ENCODE results near the gene CHN2. TPM values are rescaled to one million over a fixed set of nuclear protein-coding genes. Genes with fewer than 3 reads are reported as not detected.

The CHN2 gene
- total RNA-seq, 1 donor from 2014 or later: not detected

- peaks cover 16% of the 10 kb centered on the region for H3K4me1 Mint-ChIP-seq (ENCODE audit: low read depth)
Observed at GRCh38 chr7:29335188-29336083, 140.9 kb downstream of the CHN2 start.

GRCh38 chr7:29337546-29338116, 143.1 kb downstream of the CHN2 start:
- H3K4me3 Mint-ChIP-seq: no peak overlapping the region
- intact Hi-C loops (cut with micrococcal nuclease): no loop called here
- H3K4me1 Mint-ChIP-seq (ENCODE audit: low read depth): peaks cover 16% of the 10 kb centered on the region
- H3K27ac Mint-ChIP-seq: peak overlapping the region; percentile 6
- no peaks in the 10 kb centered on the region for H3K9me3 Mint-ChIP-seq
- DNase-seq (ENCODE audit: low spot score): peak; percentile 8
- peaks cover 5% of the 10 kb centered on the region for H3K27me3 Mint-ChIP-seq (ENCODE audit: insufficient read depth)
- H3K36me3 Mint-ChIP-seq (ENCODE audit: low read depth): no peaks in the 10 kb centered on the region

More at GRCh38 chr7:29335188-29336083, 140.9 kb downstream of the CHN2 start:
- Mint-ChIP-seq H3K4me3 (no peak overlapping the region), H3K9me3 (peaks cover 7% of the 10 kb centered on the region), H3K36me3 (ENCODE audit: low read depth) (no peaks in the 10 kb centered on the region), H3K27me3 (ENCODE audit: insufficient read depth) (peaks cover 8% of the 10 kb centered on the region), H3K27ac (no peak overlapping the region)
- intact Hi-C loops (cut with micrococcal nuclease): no loop called here
- no peak for DNase-seq (ENCODE audit: low spot score)

- Mint-ChIP-seq H3K27me3 (ENCODE audit: insufficient read depth) (peaks cover 3% of the 10 kb centered on the region), H3K27ac (no peak overlapping the region), H3K4me1 (ENCODE audit: low read depth) (peaks cover 16% of the 10 kb centered on the region), H3K36me3 (ENCODE audit: low read depth) (no peaks in the 10 kb centered on the region), H3K9me3 (no peaks in the 10 kb centered on the region), H3K4me3 (no peak overlapping the region)
- intact Hi-C loops (cut with micrococcal nuclease): no loop called here
- DNase-seq (ENCODE audit: low spot score): no peak
Observed at GRCh38 chr7:29340696-29341095, 146.1 kb downstream of the CHN2 start.

GRCh38 chr7:29341156-29341555, 146.6 kb downstream of the CHN2 start:
- intact Hi-C loops (cut with micrococcal nuclease): no loop called here
- Mint-ChIP-seq H3K36me3 (ENCODE audit: low read depth) (no peaks in the 10 kb centered on the region), H3K27ac (no peak overlapping the region)

GRCh38 chr7:29342761-29343160, 148.2 kb downstream of the CHN2 start:
- intact Hi-C loops (cut with micrococcal nuclease): no loop called here
- Mint-ChIP-seq H3K36me3 (ENCODE audit: low read depth) (no peaks in the 10 kb centered on the region), H3K4me1 (ENCODE audit: low read depth) (peaks cover 5% of the 10 kb centered on the region), H3K4me3 (no peak overlapping the region), H3K9me3 (no peaks in the 10 kb centered on the region), H3K27me3 (ENCODE audit: insufficient read depth) (peaks cover 9% of the 10 kb centered on the region), H3K27ac (no peak overlapping the region)
- no peak for DNase-seq (ENCODE audit: low spot score)

More at GRCh38 chr7:29341156-29341555, 146.6 kb downstream of the CHN2 start:
- DNase-seq (ENCODE audit: low spot score): no peak
- Mint-ChIP-seq H3K4me1 (ENCODE audit: low read depth) (peaks cover 16% of the 10 kb centered on the region), H3K4me3 (no peak overlapping the region), H3K9me3 (no peaks in the 10 kb centered on the region), H3K27me3 (ENCODE audit: insufficient read depth) (peaks cover 3% of the 10 kb centered on the region)

GRCh38 chr7:29343399-29343798, 148.8 kb downstream of the CHN2 start:
- H3K4me1 Mint-ChIP-seq (ENCODE audit: low read depth): no peaks in the 10 kb centered on the region
- intact Hi-C loops (cut with micrococcal nuclease): no loop called here
- H3K4me3 Mint-ChIP-seq: no peak overlapping the region
- H3K27me3 Mint-ChIP-seq (ENCODE audit: insufficient read depth): peaks cover 12% of the 10 kb centered on the region
- no peak for DNase-seq (ENCODE audit: low spot score)
- no peaks in the 10 kb centered on the region for H3K36me3 Mint-ChIP-seq (ENCODE audit: low read depth)
- H3K9me3 Mint-ChIP-seq: no peaks in the 10 kb centered on the region
- H3K27ac Mint-ChIP-seq: no peak overlapping the region

GRCh38 chr7:29344334-29344978, 149.9 kb downstream of the CHN2 start:
- no peaks in the 10 kb centered on the region for H3K9me3 Mint-ChIP-seq
- H3K4me1 Mint-ChIP-seq (ENCODE audit: low read depth): no peaks in the 10 kb centered on the region
- H3K36me3 Mint-ChIP-seq (ENCODE audit: low read depth): no peaks in the 10 kb centered on the region
- no peak for DNase-seq (ENCODE audit: low spot score)
- no peak overlapping the region for H3K27ac Mint-ChIP-seq
- no peak overlapping the region for H3K4me3 Mint-ChIP-seq
- peaks cover 15% of the 10 kb centered on the region for H3K27me3 Mint-ChIP-seq (ENCODE audit: insufficient read depth)
- intact Hi-C loops (cut with micrococcal nuclease): no loop called here

- Mint-ChIP-seq H3K27ac (no peak overlapping the region), H3K36me3 (ENCODE audit: low read depth) (no peaks in the 10 kb centered on the region)
- no peak for DNase-seq (ENCODE audit: low spot score)
Observed at GRCh38 chr7:29345590-29345989, 151.0 kb downstream of the CHN2 start.

GRCh38 chr7:29346231-29346978, 151.8 kb downstream of the CHN2 start:
- Mint-ChIP-seq H3K27me3 (ENCODE audit: insufficient read depth) (peaks cover 16% of the 10 kb centered on the region), H3K4me1 (ENCODE audit: low read depth) (no peaks in the 10 kb centered on the region), H3K4me3 (no peak overlapping the region), H3K36me3 (ENCODE audit: low read depth) (no peaks in the 10 kb centered on the region), H3K27ac (no peak overlapping the region), H3K9me3 (no peaks in the 10 kb centered on the region)
- intact Hi-C loops (cut with micrococcal nuclease): no loop called here
- no peak for DNase-seq (ENCODE audit: low spot score)

More at GRCh38 chr7:29345590-29345989, 151.0 kb downstream of the CHN2 start:
- no peaks in the 10 kb centered on the region for H3K9me3 Mint-ChIP-seq
- no peaks in the 10 kb centered on the region for H3K4me1 Mint-ChIP-seq (ENCODE audit: low read depth)
- intact Hi-C loops (cut with micrococcal nuclease): loop anchor here (1.0 kb wide), 2 partner anchors 156 to 423 kb away; no protein-coding TSS in a partner anchor
- H3K4me3 Mint-ChIP-seq: no peak overlapping the region
- peaks cover 17% of the 10 kb centered on the region for H3K27me3 Mint-ChIP-seq (ENCODE audit: insufficient read depth)

GRCh38 chr7:29349362-29349761, 154.8 kb downstream of the CHN2 start:
- H3K9me3 Mint-ChIP-seq: no peaks in the 10 kb centered on the region
- no peaks in the 10 kb centered on the region for H3K36me3 Mint-ChIP-seq (ENCODE audit: low read depth)
- H3K27ac Mint-ChIP-seq: no peak overlapping the region
- no peaks in the 10 kb centered on the region for H3K4me1 Mint-ChIP-seq (ENCODE audit: low read depth)
- H3K27me3 Mint-ChIP-seq (ENCODE audit: insufficient read depth): peaks cover 16% of the 10 kb centered on the region
- DNase-seq (ENCODE audit: low spot score): no peak
- intact Hi-C loops (cut with micrococcal nuclease): no loop called here
- H3K4me3 Mint-ChIP-seq: no peak overlapping the region

GRCh38 chr7:29350351-29350750, 155.8 kb downstream of the CHN2 start:
- Mint-ChIP-seq H3K36me3 (ENCODE audit: low read depth) (no peaks in the 10 kb centered on the region), H3K9me3 (no peaks in the 10 kb centered on the region), H3K27me3 (ENCODE audit: insufficient read depth) (peaks cover 16% of the 10 kb centered on the region), H3K4me1 (ENCODE audit: low read depth) (no peaks in the 10 kb centered on the region), H3K27ac (no peak overlapping the region), H3K4me3 (no peak overlapping the region)
- intact Hi-C loops (cut with micrococcal nuclease): no loop called here
- DNase-seq (ENCODE audit: low spot score): no peak

- H3K4me1 Mint-ChIP-seq (ENCODE audit: low read depth): no peaks in the 10 kb centered on the region
- peaks cover 16% of the 10 kb centered on the region for H3K27me3 Mint-ChIP-seq (ENCODE audit: insufficient read depth)
- no peak overlapping the region for H3K4me3 Mint-ChIP-seq
- no peaks in the 10 kb centered on the region for H3K36me3 Mint-ChIP-seq (ENCODE audit: low read depth)
- intact Hi-C loops (cut with micrococcal nuclease): no loop called here
- no peaks in the 10 kb centered on the region for H3K9me3 Mint-ChIP-seq
- no peak overlapping the region for H3K27ac Mint-ChIP-seq
- no peak for DNase-seq (ENCODE audit: low spot score)
Observed at GRCh38 chr7:29352041-29352440, 157.5 kb downstream of the CHN2 start.

Measured in activated T-helper 1 cell treated with anti-CD3 and anti-CD28 coated beads, Interleukin-12 subunit alpha, Interleukin-12 subunit beta, Interleukin-2, Interleukin-4 antibody, amounts not matched to agents 30 ng/mL and 10 ng/mL and 1 ng/mL, durations not matched to agents 14 hours and 24 hours and 36 hours (primary cell).